ENCODE measurements around the gene PLA2G2E. TPM values are rescaled to one million over a fixed set of nuclear protein-coding genes. Genes with fewer than 3 reads are reported as not detected.

Gene PLA2G2E
- total and polyA plus RNA-seq, 8 donors: not detected

DNA sequence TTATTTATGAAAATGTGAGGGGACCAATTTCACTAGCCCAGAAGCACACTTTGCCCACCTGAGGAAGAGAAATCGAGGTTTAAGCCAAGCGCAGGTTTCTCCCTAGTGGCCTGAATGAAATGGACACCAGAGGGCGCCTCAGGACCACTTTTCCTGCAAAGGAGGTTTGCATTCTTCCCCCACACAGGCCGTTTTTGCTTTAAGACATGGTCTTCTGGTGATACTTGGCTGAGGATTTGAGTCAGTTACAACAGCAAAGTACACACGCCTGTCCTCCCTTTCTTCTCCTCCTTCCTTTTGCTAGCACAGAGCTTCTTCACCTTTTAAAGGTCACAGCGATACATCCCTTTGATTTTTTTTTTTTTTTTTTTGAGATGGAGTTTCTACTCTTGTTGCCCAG is 5.4 kb downstream of the PLA2G2E start:
- Histone ChIP-seq H3K4me1 (peaks cover 0 to 5% (median 2%) of the 10 kb centered on the region in 4 donors), H3K9me3 (no peaks in the 10 kb centered on the region), H3K4me3 (no peak overlapping the region), H3K27ac (no peak overlapping the region), H3K36me3 (peaks cover 8 to 28% (median 22%) of the 10 kb centered on the region in 4 donors), H3K27me3 (peaks cover 0 to 6% (median 0%) of the 10 kb centered on the region in 3 donors)
- TF ChIP-seq, protein P1, sequence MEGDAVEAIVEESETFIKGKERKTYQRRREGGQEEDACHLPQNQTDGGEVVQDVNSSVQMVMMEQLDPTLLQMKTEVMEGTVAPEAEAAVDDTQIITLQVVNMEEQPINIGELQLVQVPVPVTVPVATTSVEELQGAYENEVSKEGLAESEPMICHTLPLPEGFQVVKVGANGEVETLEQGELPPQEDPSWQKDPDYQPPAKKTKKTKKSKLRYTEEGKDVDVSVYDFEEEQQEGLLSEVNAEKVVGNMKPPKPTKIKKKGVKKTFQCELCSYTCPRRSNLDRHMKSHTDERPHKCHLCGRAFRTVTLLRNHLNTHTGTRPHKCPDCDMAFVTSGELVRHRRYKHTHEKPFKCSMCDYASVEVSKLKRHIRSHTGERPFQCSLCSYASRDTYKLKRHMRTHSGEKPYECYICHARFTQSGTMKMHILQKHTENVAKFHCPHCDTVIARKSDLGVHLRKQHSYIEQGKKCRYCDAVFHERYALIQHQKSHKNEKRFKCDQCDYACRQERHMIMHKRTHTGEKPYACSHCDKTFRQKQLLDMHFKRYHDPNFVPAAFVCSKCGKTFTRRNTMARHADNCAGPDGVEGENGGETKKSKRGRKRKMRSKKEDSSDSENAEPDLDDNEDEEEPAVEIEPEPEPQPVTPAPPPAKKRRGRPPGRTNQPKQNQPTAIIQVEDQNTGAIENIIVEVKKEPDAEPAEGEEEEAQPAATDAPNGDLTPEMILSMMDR (IDR thresholded peaks at IDR 0.05): peak in 6 of 7 experiments; percentile 26 to 91 (median 83)
- TF ChIP-seq EP300 (IDR thresholded peaks at IDR 0.05): no peak
- 12 to 18% (median 16%) methylated on average over 6 of the region's 6 CpGs for WGBS, 5 donors
- intact Hi-C loops (cut with DNase I; ENCODE audit: low total_unique reads): loop anchor here (5.0 to 10.0 kb wide), 3 partner anchors 234 to 577 kb away; no protein-coding TSS in a partner anchor
- DNase-seq: peak; percentile 85 to 93

DNA sequence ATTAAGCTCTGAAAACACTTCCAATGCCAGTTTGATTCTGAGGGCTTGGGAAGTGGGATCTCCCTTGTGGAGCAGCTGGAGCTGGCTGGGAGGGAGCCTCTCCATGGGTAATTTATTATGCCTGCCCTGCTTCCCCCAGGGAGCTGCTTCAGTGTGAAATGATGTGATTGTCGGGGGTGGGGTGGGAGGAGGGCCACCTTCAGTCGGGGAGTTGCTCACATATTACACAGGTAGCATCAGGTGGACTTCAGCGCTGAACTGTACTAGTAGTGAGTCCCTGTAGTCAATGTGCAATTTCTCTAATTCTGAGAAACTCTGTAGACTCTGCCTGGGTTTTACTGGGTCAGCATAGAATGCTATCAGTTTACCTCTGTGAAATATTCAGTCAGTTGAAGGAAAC is 12.8 kb downstream of the PLA2G2E start:
- H3K27me3 ChIP-seq: no peaks in the 10 kb centered on the region
- no peak overlapping the region for H3K27ac ChIP-seq
- WGBS, 5 donors: 81 to 97% (median 87%) methylated on average over 3 of the region's 3 CpGs
- DNase-seq: no peak
- no peak overlapping the region for H3K4me3 ChIP-seq
- TF ChIP-seq POLR2AphosphoS5 (IDR thresholded peaks at IDR 0.05): no peak
- TF ChIP-seq, protein P1 (IDR thresholded peaks at IDR 0.05): no peak
- peaks cover 61 to 100% (median 96%) of the 10 kb centered on the region in 4 donors for H3K36me3 ChIP-seq
- no peaks in the 10 kb centered on the region for H3K9me3 ChIP-seq
- intact Hi-C loops (cut with DNase I; ENCODE audit: low total_unique reads): loop anchor here (10.0 kb wide), 2 partner anchors 454 to 584 kb away; no protein-coding TSS in a partner anchor
- H3K4me1 ChIP-seq: no peaks in the 10 kb centered on the region

DNA sequence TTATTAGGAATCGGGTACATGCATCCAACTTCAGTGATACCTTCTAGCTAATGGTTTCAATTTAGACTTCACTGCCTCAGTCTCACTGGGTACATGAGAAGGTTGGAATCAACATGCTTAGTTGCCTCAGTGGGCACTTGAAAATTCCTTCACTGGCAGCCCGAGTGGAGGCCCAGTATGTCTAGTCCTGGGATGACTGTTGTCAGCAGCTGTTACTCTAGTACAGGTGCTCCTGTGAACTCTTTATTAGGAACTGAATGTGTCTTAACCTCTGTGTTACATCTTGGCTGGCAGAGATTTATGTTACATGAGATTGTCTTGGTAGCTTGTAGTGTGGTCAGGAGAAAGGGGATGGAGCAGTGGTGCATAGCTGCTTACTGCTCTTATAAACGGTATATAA is 13.4 kb downstream of the PLA2G2E start:
- H3K27ac ChIP-seq: no peak overlapping the region
- no peaks in the 10 kb centered on the region for H3K9me3 ChIP-seq
- DNase-seq: no peak
- no peaks in the 10 kb centered on the region for H3K27me3 ChIP-seq
- no peaks in the 10 kb centered on the region for H3K4me1 ChIP-seq
- H3K36me3 ChIP-seq: peaks cover 66 to 100% (median 100%) of the 10 kb centered on the region in 4 donors
- intact Hi-C loops (cut with DNase I; ENCODE audit: low total_unique reads): loop anchor here (10.0 kb wide), 2 partner anchors 455 to 585 kb away; no protein-coding TSS in a partner anchor
- no peak for TF ChIP-seq EP300 (IDR thresholded peaks at IDR 0.05)
- TF ChIP-seq, protein P1 (IDR thresholded peaks at IDR 0.05): no peak
- TF ChIP-seq POLR2AphosphoS5 (IDR thresholded peaks at IDR 0.05): no peak
- no peak for TF ChIP-seq POLR2A (IDR thresholded peaks at IDR 0.05)
- WGBS, 5 donors: 87 to 96% (median 92%) methylated on average over 3 of the region's 3 CpGs
- no peak overlapping the region for H3K4me3 ChIP-seq

DNA sequence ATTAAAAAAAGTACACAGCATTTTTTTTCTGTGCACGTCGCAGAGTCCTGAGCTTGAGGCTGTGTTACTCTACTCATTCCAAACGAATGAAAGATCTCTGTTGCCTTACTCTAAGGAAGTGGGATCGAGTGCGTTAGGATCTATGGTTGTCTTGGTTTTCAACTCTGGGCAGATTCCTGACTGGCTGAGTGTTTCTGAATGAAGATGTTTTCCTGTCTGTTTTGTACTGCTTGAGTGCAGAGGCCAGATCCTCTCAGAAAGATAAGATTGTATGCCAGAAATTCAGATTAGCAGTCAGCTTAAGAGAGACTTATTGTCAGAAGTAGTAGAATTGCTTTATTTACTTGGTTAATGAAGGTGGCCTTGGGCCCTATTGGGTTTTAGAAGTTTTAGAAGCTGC is 14.0 kb downstream of the PLA2G2E start:
- H3K9me3 ChIP-seq: no peaks in the 10 kb centered on the region
- H3K36me3 ChIP-seq: peaks cover 70 to 100% (median 100%) of the 10 kb centered on the region in 4 donors
- H3K27me3 ChIP-seq: no peaks in the 10 kb centered on the region
- TF ChIP-seq, protein P1 (IDR thresholded peaks at IDR 0.05): no peak
- TF ChIP-seq POLR2AphosphoS5 (IDR thresholded peaks at IDR 0.05) (no peak), EP300 (IDR thresholded peaks at IDR 0.05) (no peak), POLR2A (IDR thresholded peaks at IDR 0.05) (no peak)
- intact Hi-C loops (cut with DNase I; ENCODE audit: low total_unique reads): no loop called here
- H3K4me3 ChIP-seq: no peak overlapping the region
- no peak overlapping the region for H3K27ac ChIP-seq
- no peak for DNase-seq
- 90 to 96% (median 92%) methylated on average over 5 of the region's 5 CpGs for WGBS, 5 donors
- no peaks in the 10 kb centered on the region for H3K4me1 ChIP-seq

Measured in stomach (tissue), 9 donors.